ENCODE data around the gene UNC13D. TPM values are rescaled to one million over a fixed set of nuclear protein-coding genes. Genes with fewer than 3 reads are reported as not detected.

Gene UNC13D
- total and polyA plus RNA-seq, 4 experiments from 2014 or later: 39.6 to 171 (median 120) TPM

- DNase-seq: no peak
- no peaks in the 10 kb centered on the region for H3K9me3 Mint-ChIP-seq
- no peaks in the 10 kb centered on the region for H3K27me3 ChIP-seq (ENCODE audit: insufficient read depth, low read length)
- ChIA-PET CTCF (ENCODE audit: partially characterized antibody) (interaction anchor here (0.6 to 2.2 kb wide), 20 partner anchors 9 to 82 kb away, joined by 3 to 14 read pairs (median 4); partner anchors contain the start of genes GALK1, TRIM65, UNK and WBP2), POLR2A (ENCODE audit: partially characterized antibody) (interaction anchor here (0.6 to 26.2 kb wide), 9 partner anchors 13 to 561 kb away, joined by 3 to 556 read pairs (median 5); partner anchors contain the start of genes TRIM65, UNC13D, UNK and WBP2)
- H3K9me3 ChIP-seq (ENCODE audit: control insufficient read depth in 1 of 2, low read length in 2 of 2): no peaks in the 10 kb centered on the region
- H3K4me1 ChIP-seq (ENCODE audit: insufficient read depth, low read length): peaks cover 50% of the 10 kb centered on the region
- peaks cover 16 to 41% of the 10 kb centered on the region in 2 donors for H3K36me3 Mint-ChIP-seq
- no peak overlapping the region for H3K27ac ChIP-seq (ENCODE audit: low read depth, low read length)
- no peak overlapping the region for H3K4me3 Mint-ChIP-seq
- peaks cover 19 to 50% (median 36%) of the 10 kb centered on the region in 4 donors for H3K4me1 Mint-ChIP-seq
- no peaks in the 10 kb centered on the region for H3K27me3 Mint-ChIP-seq
- H3K27ac Mint-ChIP-seq: peak overlapping the region in 5 of 7 donors; percentile 60 to 78 (median 68)
- no peak overlapping the region for H3K4me3 ChIP-seq (ENCODE audit: low read length in 2 of 2)
- intact Hi-C loops (cut with micrococcal nuclease): no loop called here
- H3K36me3 ChIP-seq (ENCODE audit: insufficient read depth, low read length): peaks cover 49% of the 10 kb centered on the region
Measured at GRCh38 chr17:75830164-75831031, 13.8 kb downstream of the UNC13D start.

- H3K27me3 Mint-ChIP-seq: no peaks in the 10 kb centered on the region
- H3K4me3 ChIP-seq (ENCODE audit: low read length in 2 of 2): no peak overlapping the region
- peaks cover 15 to 40% of the 10 kb centered on the region in 2 donors for H3K36me3 Mint-ChIP-seq
- no peaks in the 10 kb centered on the region for H3K27me3 ChIP-seq (ENCODE audit: insufficient read depth, low read length)
- no peak for DNase-seq
- peak overlapping the region in 5 of 7 donors; percentile 6 to 72 (median 37) for H3K27ac Mint-ChIP-seq
- peaks cover 43% of the 10 kb centered on the region for H3K36me3 ChIP-seq (ENCODE audit: insufficient read depth, low read length)
- H3K4me1 ChIP-seq (ENCODE audit: insufficient read depth, low read length): peaks cover 45% of the 10 kb centered on the region
- H3K9me3 ChIP-seq (ENCODE audit: control insufficient read depth in 1 of 2, low read length in 2 of 2): no peaks in the 10 kb centered on the region
- CTCF ChIA-PET (ENCODE audit: partially characterized antibody): interaction anchor here (0.8 to 2.2 kb wide), 16 partner anchors 13 to 81 kb away, joined by 3 to 14 read pairs (median 4); partner anchors contain the start of genes GALK1, TRIM65, UNK and WBP2
- no peak overlapping the region for H3K4me3 Mint-ChIP-seq
- no peak overlapping the region for H3K27ac ChIP-seq (ENCODE audit: low read depth, low read length)
- POLR2A ChIA-PET (ENCODE audit: partially characterized antibody): interaction anchor here (0.6 to 26.2 kb wide), 8 partner anchors 13 to 76 kb away, joined by 3 to 556 read pairs (median 6); partner anchors contain the start of genes TRIM65, UNC13D, UNK and WBP2
- H3K9me3 Mint-ChIP-seq: no peaks in the 10 kb centered on the region
- intact Hi-C loops (cut with micrococcal nuclease): no loop called here
- H3K4me1 Mint-ChIP-seq: peaks cover 18 to 47% (median 34%) of the 10 kb centered on the region in 4 donors
Measured at GRCh38 chr17:75829747-75830146, 14.5 kb downstream of the UNC13D start.

GRCh38 chr17:75828741-75829140 lies 15.5 kb downstream of the UNC13D start:
- ChIA-PET POLR2A (ENCODE audit: partially characterized antibody) (interaction anchor here (1.2 to 26.2 kb wide), 8 partner anchors 16 to 75 kb away, joined by 3 to 556 read pairs (median 13); partner anchors contain the start of genes GALK1, UNC13D, UNK and WBP2), CTCF (ENCODE audit: partially characterized antibody) (interaction anchor here (0.7 to 3.9 kb wide), 10 partner anchors 10 to 135 kb away, joined by 3 to 25 read pairs (median 6); partner anchors contain the start of genes GALK1 and WBP2)
- no peaks in the 10 kb centered on the region for H3K27me3 ChIP-seq (ENCODE audit: insufficient read depth, low read length)
- DNase-seq: no peak
- no peak overlapping the region for H3K4me3 Mint-ChIP-seq
- H3K4me3 ChIP-seq (ENCODE audit: low read length in 2 of 2): no peak overlapping the region
- peaks cover 33% of the 10 kb centered on the region for H3K36me3 ChIP-seq (ENCODE audit: insufficient read depth, low read length)
- H3K27ac ChIP-seq (ENCODE audit: low read depth, low read length): no peak overlapping the region
- no peaks in the 10 kb centered on the region for H3K27me3 Mint-ChIP-seq
- peaks cover 12 to 36% (median 26%) of the 10 kb centered on the region in 4 donors for H3K4me1 Mint-ChIP-seq
- H3K27ac Mint-ChIP-seq: peak overlapping the region in 1 of 7 donors; percentile 87
- peaks cover 12 to 36% of the 10 kb centered on the region in 2 donors for H3K36me3 Mint-ChIP-seq
- H3K9me3 ChIP-seq (ENCODE audit: control insufficient read depth in 1 of 2, low read length in 2 of 2): no peaks in the 10 kb centered on the region
- intact Hi-C loops (cut with micrococcal nuclease): no loop called here
- H3K4me1 ChIP-seq (ENCODE audit: insufficient read depth, low read length): peaks cover 35% of the 10 kb centered on the region
- no peaks in the 10 kb centered on the region for H3K9me3 Mint-ChIP-seq

GRCh38 chr17:75828076-75828400 lies 16.2 kb downstream of the UNC13D start:
- peak overlapping the region; percentile 59 for H3K27ac ChIP-seq (ENCODE audit: low read depth, low read length)
- peaks cover 28% of the 10 kb centered on the region for H3K4me1 ChIP-seq (ENCODE audit: insufficient read depth, low read length)
- Mint-ChIP-seq H3K9me3 (no peaks in the 10 kb centered on the region), H3K36me3 (peaks cover 8 to 36% of the 10 kb centered on the region in 2 donors), H3K4me1 (peaks cover 7 to 29% (median 19%) of the 10 kb centered on the region in 4 donors), H3K4me3 (peak overlapping the region in 7 of 8 donors; percentile 12 to 73 (median 45)), H3K27ac (peak overlapping the region; percentile 66 to 91 (median 83)), H3K27me3 (no peaks in the 10 kb centered on the region)
- intact Hi-C loops (cut with micrococcal nuclease): no loop called here
- CTCF ChIA-PET (ENCODE audit: partially characterized antibody): interaction anchor here (0.9 to 3.9 kb wide), 8 partner anchors 11 to 78 kb away, joined by 3 to 25 read pairs (median 8); partner anchors contain the start of genes GALK1 and WBP2
- H3K36me3 ChIP-seq (ENCODE audit: insufficient read depth, low read length): peaks cover 28% of the 10 kb centered on the region
- H3K9me3 ChIP-seq (ENCODE audit: control insufficient read depth in 1 of 2, low read length in 2 of 2): no peaks in the 10 kb centered on the region
- no peak for DNase-seq
- H3K4me3 ChIP-seq (ENCODE audit: low read length in 2 of 2): no peak overlapping the region
- no peaks in the 10 kb centered on the region for H3K27me3 ChIP-seq (ENCODE audit: insufficient read depth, low read length)
- POLR2A ChIA-PET (ENCODE audit: partially characterized antibody): interaction anchor here (1.2 to 26.2 kb wide), 10 partner anchors 17 to 74 kb away, joined by 3 to 556 read pairs (median 8); partner anchors contain the start of genes GALK1, UNC13D, UNK and WBP2

- Mint-ChIP-seq H3K36me3 (peaks cover 8 to 34% of the 10 kb centered on the region in 2 donors), H3K4me3 (peak overlapping the region; percentile 17 to 73 (median 56)), H3K27me3 (no peaks in the 10 kb centered on the region), H3K4me1 (peaks cover 5 to 24% (median 15%) of the 10 kb centered on the region in 4 donors), H3K9me3 (no peaks in the 10 kb centered on the region), H3K27ac (peak overlapping the region; percentile 66 to 91 (median 83))
- H3K27me3 ChIP-seq (ENCODE audit: insufficient read depth, low read length): no peaks in the 10 kb centered on the region
- H3K4me3 ChIP-seq (ENCODE audit: low read length in 2 of 2): no peak overlapping the region
- ChIA-PET CTCF (ENCODE audit: partially characterized antibody) (interaction anchor here (0.7 to 3.9 kb wide), 15 partner anchors 8 to 77 kb away, joined by 3 to 25 read pairs (median 5); partner anchors contain the start of genes GALK1, MRPL38 and UNK), POLR2A (ENCODE audit: partially characterized antibody) (interaction anchor here (0.9 to 26.2 kb wide), 11 partner anchors 17 to 160 kb away, joined by 3 to 556 read pairs (median 6); partner anchors contain the start of genes GALK1, RECQL5, SAP30BP and UNC13D)
- peaks cover 26% of the 10 kb centered on the region for H3K4me1 ChIP-seq (ENCODE audit: insufficient read depth, low read length)
- H3K27ac ChIP-seq (ENCODE audit: low read depth, low read length): peak overlapping the region; percentile 59
- intact Hi-C loops (cut with micrococcal nuclease): loop anchor here (1.0 kb wide), 2 partner anchors 42 to 63 kb away; no protein-coding TSS in a partner anchor
- H3K36me3 ChIP-seq (ENCODE audit: insufficient read depth, low read length): peaks cover 28% of the 10 kb centered on the region
- H3K9me3 ChIP-seq (ENCODE audit: control insufficient read depth in 1 of 2, low read length in 2 of 2): no peaks in the 10 kb centered on the region
- DNase-seq: peak; percentile 55 to 80 (median 71)
Measured at GRCh38 chr17:75827308-75828075, 16.7 kb downstream of the UNC13D start.

GRCh38 chr17:75826561-75827307 lies 17.5 kb downstream of the UNC13D start:
- H3K4me1 ChIP-seq (ENCODE audit: insufficient read depth, low read length): peaks cover 26% of the 10 kb centered on the region
- Mint-ChIP-seq H3K27ac (peak overlapping the region in 5 of 7 donors; percentile 22 to 70 (median 44)), H3K27me3 (no peaks in the 10 kb centered on the region), H3K36me3 (peaks cover 4 to 33% of the 10 kb centered on the region in 2 donors), H3K9me3 (no peaks in the 10 kb centered on the region), H3K4me1 (peaks cover 6 to 24% (median 16%) of the 10 kb centered on the region in 4 donors), H3K4me3 (no peak overlapping the region)
- intact Hi-C loops (cut with micrococcal nuclease): loop anchor here (1.0 kb wide), 2 partner anchors 41 to 62 kb away; no protein-coding TSS in a partner anchor
- no peak overlapping the region for H3K4me3 ChIP-seq (ENCODE audit: low read length in 2 of 2)
- ChIA-PET POLR2A (ENCODE audit: partially characterized antibody) (interaction anchor here (0.9 to 26.2 kb wide), 9 partner anchors 18 to 160 kb away, joined by 3 to 556 read pairs (median 11); partner anchors contain the start of genes GALK1, RECQL5, SAP30BP and UNC13D), CTCF (ENCODE audit: partially characterized antibody) (interaction anchor here (0.7 to 3.9 kb wide), 15 partner anchors 8 to 78 kb away, joined by 3 to 25 read pairs (median 5); partner anchors contain the start of genes GALK1, MRPL38 and UNK)
- no peaks in the 10 kb centered on the region for H3K9me3 ChIP-seq (ENCODE audit: control insufficient read depth in 1 of 2, low read length in 2 of 2)
- DNase-seq: no peak
- no peaks in the 10 kb centered on the region for H3K27me3 ChIP-seq (ENCODE audit: insufficient read depth, low read length)
- H3K27ac ChIP-seq (ENCODE audit: low read depth, low read length): peak overlapping the region; percentile 59
- H3K36me3 ChIP-seq (ENCODE audit: insufficient read depth, low read length): peaks cover 28% of the 10 kb centered on the region
